WI38 (cell line): ENCODE measurements around the gene CDK14.
A peak's percentile ranks its signal among the peaks of the same experiment; 100 is the strongest.

ENCODE experiments used
- H3K4me3 ChIP-seq: 2 replicates; pipeline ENCODE4 v1.5.1; 2011; ENCODE audit warnings: low read depth, mild to moderate bottlenecking, control low read depth, low read length
- TF ChIP-seq, protein P1 (sequence below): IDR thresholded peaks from 2 replicates; pipeline ENCODE4 v1.5.1; 2012; ENCODE audit warnings: low read depth, mild to moderate bottlenecking, control low read depth, low read length

The CDK14 gene

DNA sequence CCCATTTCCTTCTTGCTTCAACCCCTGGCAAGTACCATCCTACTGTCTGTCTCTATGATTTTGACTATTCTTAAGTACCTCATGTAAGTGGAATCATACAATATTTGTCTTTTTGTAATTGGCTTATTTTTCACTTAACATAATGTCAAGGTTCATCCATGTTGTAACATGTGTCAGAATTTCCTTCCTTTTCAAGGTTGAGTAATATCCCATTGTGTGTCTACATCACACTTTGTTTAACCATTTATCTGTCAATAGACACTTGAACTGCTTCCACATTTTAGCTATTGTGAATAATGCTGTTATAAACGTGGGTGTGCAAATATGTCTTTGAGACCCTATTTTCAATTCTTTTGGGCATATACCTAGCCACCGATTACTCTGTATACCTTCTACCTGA, 14.0 kb upstream of the CDK14 start:
- TF ChIP-seq, protein P1, sequence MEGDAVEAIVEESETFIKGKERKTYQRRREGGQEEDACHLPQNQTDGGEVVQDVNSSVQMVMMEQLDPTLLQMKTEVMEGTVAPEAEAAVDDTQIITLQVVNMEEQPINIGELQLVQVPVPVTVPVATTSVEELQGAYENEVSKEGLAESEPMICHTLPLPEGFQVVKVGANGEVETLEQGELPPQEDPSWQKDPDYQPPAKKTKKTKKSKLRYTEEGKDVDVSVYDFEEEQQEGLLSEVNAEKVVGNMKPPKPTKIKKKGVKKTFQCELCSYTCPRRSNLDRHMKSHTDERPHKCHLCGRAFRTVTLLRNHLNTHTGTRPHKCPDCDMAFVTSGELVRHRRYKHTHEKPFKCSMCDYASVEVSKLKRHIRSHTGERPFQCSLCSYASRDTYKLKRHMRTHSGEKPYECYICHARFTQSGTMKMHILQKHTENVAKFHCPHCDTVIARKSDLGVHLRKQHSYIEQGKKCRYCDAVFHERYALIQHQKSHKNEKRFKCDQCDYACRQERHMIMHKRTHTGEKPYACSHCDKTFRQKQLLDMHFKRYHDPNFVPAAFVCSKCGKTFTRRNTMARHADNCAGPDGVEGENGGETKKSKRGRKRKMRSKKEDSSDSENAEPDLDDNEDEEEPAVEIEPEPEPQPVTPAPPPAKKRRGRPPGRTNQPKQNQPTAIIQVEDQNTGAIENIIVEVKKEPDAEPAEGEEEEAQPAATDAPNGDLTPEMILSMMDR: no peak

DNA sequence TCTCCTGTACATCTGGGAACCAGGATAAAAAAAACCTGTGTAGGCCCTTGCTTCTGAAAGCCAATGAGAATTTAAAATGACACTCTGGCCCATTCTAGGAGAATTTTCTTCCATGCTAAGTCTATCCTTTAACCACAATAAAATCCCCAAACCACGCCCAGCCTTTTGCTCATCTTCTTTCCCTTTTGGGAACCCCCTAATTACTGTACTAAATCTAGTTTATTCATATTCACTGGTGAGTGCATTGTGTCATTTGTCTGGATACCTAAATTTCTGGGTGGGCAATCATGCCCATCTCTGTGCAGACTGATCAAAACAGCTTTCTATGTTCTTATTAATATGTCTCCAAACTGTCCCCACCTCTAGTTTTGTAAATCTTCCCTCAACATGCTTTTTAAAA, 11.7 kb upstream of the CDK14 start:
- TF ChIP-seq, protein P1: no peak

More for the DNA sequence above, 14.0 kb upstream of the CDK14 start:
- H3K4me3 ChIP-seq: no peak overlapping the region

DNA sequence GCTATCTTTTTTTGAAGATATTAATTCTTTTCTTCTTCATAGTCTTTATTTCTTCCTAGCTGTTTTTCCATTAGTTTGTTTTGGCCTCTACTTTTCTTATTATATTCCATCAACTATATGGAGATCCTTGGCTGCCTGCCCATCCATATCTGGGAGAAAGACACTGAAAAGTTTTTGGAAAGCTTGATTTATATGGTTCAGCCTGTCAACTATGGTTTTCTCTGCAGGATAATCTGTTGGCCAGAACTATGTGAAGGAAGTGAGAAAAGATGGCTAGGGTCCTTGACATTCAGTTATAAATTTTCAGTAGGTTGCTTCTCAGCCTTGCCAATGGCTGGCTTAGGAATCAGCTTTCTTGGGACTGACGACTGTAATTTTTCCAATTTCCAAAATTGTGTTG, 10.0 kb upstream of the CDK14 start:
- TF ChIP-seq, protein P1: no peak
- no peak overlapping the region for H3K4me3 ChIP-seq

More for the DNA sequence above, 11.7 kb upstream of the CDK14 start:
- no peak overlapping the region for H3K4me3 ChIP-seq

DNA sequence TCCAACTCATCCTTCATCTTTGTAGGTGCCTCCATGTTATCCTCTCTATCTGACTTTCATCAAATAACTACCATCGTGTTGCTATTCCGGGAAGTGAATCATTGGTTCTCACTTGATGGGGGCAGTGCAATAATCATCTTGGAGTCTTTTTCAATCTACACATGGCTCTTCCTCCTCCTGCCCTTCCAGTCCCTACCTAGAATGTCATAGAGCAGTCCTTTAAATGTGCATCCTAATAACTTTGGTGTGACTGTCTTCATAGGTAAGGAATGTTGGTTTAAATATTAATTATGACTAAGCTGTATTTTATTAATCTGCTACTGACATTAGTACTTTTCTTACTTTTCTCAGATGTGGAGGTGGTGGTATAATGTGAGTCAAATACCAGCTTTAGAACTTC, 8.4 kb upstream of the CDK14 start:
- no peak overlapping the region for H3K4me3 ChIP-seq
- TF ChIP-seq, protein P1: no peak

- no peak overlapping the region for H3K4me3 ChIP-seq
- TF ChIP-seq, protein P1: no peak
Measured at GRCh38 chr7:90592033-90592432, 4.1 kb upstream of the CDK14 start.

GRCh38 chr7:90593205-90593604, 2.9 kb upstream of the CDK14 start:
- no peak overlapping the region for H3K4me3 ChIP-seq
- TF ChIP-seq, protein P1: no peak

DNA sequence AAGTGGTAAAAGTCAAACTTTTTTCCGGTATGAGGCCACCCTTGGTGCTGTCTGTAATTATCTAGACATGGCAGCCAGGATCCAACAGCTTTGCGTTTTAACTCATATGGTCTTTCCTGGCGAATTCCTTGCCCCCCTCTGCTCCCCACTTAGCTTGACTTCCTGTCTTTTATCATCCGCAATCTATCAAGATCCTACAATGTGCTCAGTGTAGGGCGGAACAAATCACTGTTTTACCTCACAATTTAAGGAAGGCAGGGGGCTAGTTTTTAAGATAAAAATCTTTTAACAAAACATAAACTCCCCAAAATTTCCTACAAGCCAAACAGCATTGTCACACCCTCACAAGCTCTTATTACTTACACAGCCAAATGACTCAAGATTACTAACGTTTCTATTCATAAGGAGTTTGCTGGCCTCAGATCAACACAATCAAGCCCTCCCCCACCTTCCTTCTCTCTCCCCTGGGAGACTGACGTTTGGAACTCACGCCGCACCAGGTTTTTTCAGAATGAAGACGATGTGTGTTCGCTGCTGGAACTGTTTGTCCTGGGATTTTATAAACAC, 1.3 kb upstream of the CDK14 start:
- TF ChIP-seq, protein P1: no peak
- peak overlapping the region; percentile 79 for H3K4me3 ChIP-seq
